ENCODE measurements around the gene TMPRSS13.

TMPRSS13 gene

DNA sequence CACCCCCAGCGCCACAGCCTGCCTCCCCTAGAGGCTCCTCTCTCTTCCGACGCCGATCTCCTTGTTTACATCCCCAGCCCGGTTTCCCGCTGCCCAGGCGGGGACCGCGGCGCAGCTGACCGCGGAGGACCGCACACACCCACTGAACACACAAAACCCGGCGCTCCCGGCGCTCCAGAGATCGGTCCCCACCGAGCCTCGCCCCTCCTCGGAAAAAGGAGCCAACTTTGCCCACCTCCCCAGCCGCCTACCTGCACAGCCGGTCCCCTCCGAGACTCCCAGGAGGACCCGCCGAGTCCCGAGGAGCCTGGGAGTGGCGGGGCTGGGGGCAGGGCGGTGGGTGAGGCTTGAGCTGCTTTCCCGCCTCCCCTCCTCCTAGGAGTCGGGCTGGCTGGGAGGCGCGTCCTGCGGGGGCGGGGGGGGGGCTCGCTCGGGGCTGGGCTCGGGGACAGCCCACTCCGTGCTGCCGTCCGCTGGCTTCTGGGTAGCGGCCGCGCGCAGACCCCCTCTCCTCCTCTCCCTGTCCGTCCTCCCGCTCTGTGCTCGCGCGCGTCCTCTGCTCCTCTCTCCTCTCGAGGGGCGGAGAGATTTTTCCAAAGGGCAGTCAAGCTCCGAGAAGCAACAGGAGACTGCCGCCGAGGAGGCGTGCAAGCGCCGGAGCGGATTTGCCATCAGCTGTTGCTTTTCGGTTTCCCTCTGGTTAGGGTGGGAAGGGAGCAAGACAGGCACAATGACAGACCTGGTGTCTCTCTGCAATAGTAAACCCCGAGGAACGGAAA lies 52.7 kb downstream of the TMPRSS13 start, which contains the start of gene FXYD6:
FXYD6 (minus strand) TSS at position 318 of the 779 bp plus-strand sequence. CDS start 33,882 bp downstream, outside the sequence.
- peak within 1 kb of the TSS; percentile 59 for H3K4me3 ChIP-seq (ENCODE audit: low read depth, low read length)
- H3K36me3 ChIP-seq (ENCODE audit: control insufficient read depth in 1 of 2, insufficient read depth in 2 of 2, low read length in 2 of 2), result no peaks in the 10 kb centered on the region
- H2BK120ac ChIP-seq (ENCODE audit: insufficient read depth, low read length, poor library complexity), result no peak within 1 kb of the TSS
- H3K27ac ChIP-seq (ENCODE audit: low read depth, low read length), result no peak within 1 kb of the TSS
- no peaks in the 10 kb centered on the region for H3K79me2 ChIP-seq (ENCODE audit: control insufficient read depth, insufficient read depth, low read length, poor library complexity)
- no peak within 1 kb of the TSS for H2BK12ac ChIP-seq (ENCODE audit: low read length)
- no peak within 1 kb of the TSS for H4K8ac ChIP-seq (ENCODE audit: low read depth, low read length)
- peaks cover 42% of the 10 kb centered on the region for H3K27me3 ChIP-seq (ENCODE audit: insufficient read depth, low read length)
- H2BK5ac ChIP-seq (ENCODE audit: low read depth, low read length, poor library complexity), result no peak within 1 kb of the TSS
- H3K4me2 ChIP-seq (ENCODE audit: low read length), result peak within 1 kb of the TSS; percentile 68
- H3K9me3 ChIP-seq (ENCODE audit: insufficient read depth, low read depth, low read length), result peaks cover 2% of the 10 kb centered on the region
- no peak within 1 kb of the TSS for H3K23ac ChIP-seq (ENCODE audit: low read length)
- H4K12ac ChIP-seq (ENCODE audit: low read depth, low read length), result no peak within 1 kb of the TSS
- no peaks in the 10 kb centered on the region for H3K79me1 ChIP-seq (ENCODE audit: low read length)
- no peak within 1 kb of the TSS for H3K4ac ChIP-seq (ENCODE audit: low read depth, low read length)
- whole genome bisulfite sequencing (ENCODE audit: extremely low coverage, insufficient coverage, insufficient read length), result no CpG with 5 or more reads among the region's 63 CpGs
- H4K91ac ChIP-seq (ENCODE audit: low read depth, low read length), result no peak within 1 kb of the TSS
- peak within 1 kb of the TSS; percentile 21 for H2AFZ ChIP-seq (ENCODE audit: insufficient read depth, low read length, poor library complexity)
- no peak within 1 kb of the TSS for H3K18ac ChIP-seq (ENCODE audit: low read length)
- no peak within 1 kb of the TSS for H3K14ac ChIP-seq (ENCODE audit: low read length)
- H3K4me1 ChIP-seq (ENCODE audit: control insufficient read depth in 1 of 2, insufficient read depth in 2 of 2, low read length in 2 of 2), result peaks cover 5 to 8% of the 10 kb centered on the region in 2 experiments
- no peak for DNase-seq
- no peak within 1 kb of the TSS for H3K9ac ChIP-seq (ENCODE audit: low read length)
- no peak within 1 kb of the TSS for H2AK5ac ChIP-seq (ENCODE audit: low read length)

DNA sequence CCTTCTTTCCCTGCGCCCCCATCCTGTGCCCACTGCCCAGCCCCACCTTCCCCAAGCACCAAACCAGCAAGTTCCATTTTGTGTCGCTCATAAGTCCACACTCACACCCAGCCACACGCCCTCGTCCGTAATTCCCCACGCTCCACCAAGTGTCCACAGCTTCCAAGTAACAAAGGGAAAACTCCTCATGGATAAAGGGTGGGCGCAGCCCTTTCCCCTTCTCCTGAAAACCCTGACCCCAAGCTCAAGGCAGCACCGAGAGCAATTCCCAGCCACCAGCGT lies 53.2 kb downstream of the TMPRSS13 start:
- Histone ChIP-seq H3K4ac (ENCODE audit: low read depth, low read length) (no peak overlapping the region), H3K36me3 (ENCODE audit: control insufficient read depth in 1 of 2, insufficient read depth in 2 of 2, low read length in 2 of 2) (no peaks in the 10 kb centered on the region), H2AFZ (ENCODE audit: insufficient read depth, low read length, poor library complexity) (no peak overlapping the region), H2BK120ac (ENCODE audit: insufficient read depth, low read length, poor library complexity) (no peak overlapping the region), H3K9me3 (ENCODE audit: insufficient read depth, low read depth, low read length) (peaks cover 2% of the 10 kb centered on the region), H3K4me3 (ENCODE audit: low read depth, low read length) (peak overlapping the region; percentile 59), H2BK12ac (ENCODE audit: low read length) (no peak overlapping the region), H3K79me2 (ENCODE audit: control insufficient read depth, insufficient read depth, low read length, poor library complexity) (no peaks in the 10 kb centered on the region), H3K18ac (ENCODE audit: low read length) (no peak overlapping the region), H3K27me3 (ENCODE audit: insufficient read depth, low read length) (peaks cover 42% of the 10 kb centered on the region), H3K14ac (ENCODE audit: low read length) (no peak overlapping the region), H3K27ac (ENCODE audit: low read depth, low read length) (no peak overlapping the region), H3K23ac (ENCODE audit: low read length) (no peak overlapping the region), H3K79me1 (ENCODE audit: low read length) (no peaks in the 10 kb centered on the region), H2AK5ac (ENCODE audit: low read length) (no peak overlapping the region), H4K91ac (ENCODE audit: low read depth, low read length) (no peak overlapping the region), H4K8ac (ENCODE audit: low read depth, low read length) (no peak overlapping the region), H4K12ac (ENCODE audit: low read depth, low read length) (no peak overlapping the region), H2BK5ac (ENCODE audit: low read depth, low read length, poor library complexity) (no peak overlapping the region), H3K4me1 (ENCODE audit: control insufficient read depth in 1 of 2, insufficient read depth in 2 of 2, low read length in 2 of 2) (peaks cover 5 to 8% of the 10 kb centered on the region in 2 experiments), H3K4me2 (ENCODE audit: low read length) (peak overlapping the region; percentile 68), H3K9ac (ENCODE audit: low read length) (no peak overlapping the region)
- no CpG with 5 or more reads among the region's 9 CpGs for WGBS (ENCODE audit: extremely low coverage, insufficient coverage, insufficient read length)
- no peak for DNase-seq

DNA sequence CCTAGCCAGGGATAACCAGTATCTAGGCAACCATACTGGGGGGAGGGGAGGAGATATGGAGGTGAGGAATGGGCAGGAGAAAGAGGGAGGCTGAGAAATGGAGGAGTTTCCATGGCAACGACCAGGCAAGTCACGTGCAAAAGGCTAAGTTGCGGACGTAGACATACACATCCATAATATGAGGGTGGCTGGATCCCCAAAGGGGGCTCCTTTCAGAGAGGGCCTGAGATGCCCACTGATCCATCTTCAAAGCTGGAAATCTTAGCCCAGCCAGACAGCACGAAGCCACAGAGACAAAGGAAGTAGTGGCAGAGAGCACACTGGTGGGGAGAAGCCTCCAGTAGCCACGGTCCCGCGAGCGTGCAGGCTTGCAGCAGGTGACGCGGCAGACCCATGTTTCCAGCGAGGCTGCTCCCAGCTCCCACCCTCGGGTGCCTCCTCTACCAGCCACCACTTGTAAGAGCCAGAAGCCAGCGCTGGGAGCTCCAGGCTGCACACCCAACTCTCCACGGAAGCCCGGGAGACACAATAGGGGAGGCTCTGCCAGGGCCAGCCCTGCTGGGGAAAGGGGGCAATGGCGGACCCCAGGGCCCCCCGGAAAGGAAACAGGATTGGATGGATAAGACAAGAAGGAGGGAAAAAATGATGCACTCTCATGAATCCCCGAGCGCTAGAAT lies 53.7 kb downstream of the TMPRSS13 start:
- Histone ChIP-seq H3K4me3 (ENCODE audit: low read depth, low read length) (no peak overlapping the region), H3K14ac (ENCODE audit: low read length) (no peak overlapping the region), H3K79me2 (ENCODE audit: control insufficient read depth, insufficient read depth, low read length, poor library complexity) (no peaks in the 10 kb centered on the region), H3K9me3 (ENCODE audit: insufficient read depth, low read depth, low read length) (peaks cover 2% of the 10 kb centered on the region), H4K8ac (ENCODE audit: low read depth, low read length) (no peak overlapping the region), H3K79me1 (ENCODE audit: low read length) (no peaks in the 10 kb centered on the region), H3K9ac (ENCODE audit: low read length) (no peak overlapping the region), H3K27ac (ENCODE audit: low read depth, low read length) (no peak overlapping the region), H4K12ac (ENCODE audit: low read depth, low read length) (no peak overlapping the region), H2BK12ac (ENCODE audit: low read length) (no peak overlapping the region), H3K18ac (ENCODE audit: low read length) (no peak overlapping the region), H3K23ac (ENCODE audit: low read length) (no peak overlapping the region), H3K36me3 (ENCODE audit: control insufficient read depth in 1 of 2, insufficient read depth in 2 of 2, low read length in 2 of 2) (no peaks in the 10 kb centered on the region), H2BK5ac (ENCODE audit: low read depth, low read length, poor library complexity) (no peak overlapping the region), H3K4me2 (ENCODE audit: low read length) (peak overlapping the region; percentile 68), H2BK120ac (ENCODE audit: insufficient read depth, low read length, poor library complexity) (no peak overlapping the region), H3K4me1 (ENCODE audit: control insufficient read depth in 1 of 2, insufficient read depth in 2 of 2, low read length in 2 of 2) (peaks cover 5 to 8% of the 10 kb centered on the region in 2 experiments), H2AFZ (ENCODE audit: insufficient read depth, low read length, poor library complexity) (no peak overlapping the region), H3K4ac (ENCODE audit: low read depth, low read length) (no peak overlapping the region), H2AK5ac (ENCODE audit: low read length) (no peak overlapping the region), H3K27me3 (ENCODE audit: insufficient read depth, low read length) (peaks cover 42% of the 10 kb centered on the region), H4K91ac (ENCODE audit: low read depth, low read length) (no peak overlapping the region)
- no CpG with 5 or more reads among the region's 20 CpGs for WGBS (ENCODE audit: extremely low coverage, insufficient coverage, insufficient read length)
- no peak for DNase-seq

DNA sequence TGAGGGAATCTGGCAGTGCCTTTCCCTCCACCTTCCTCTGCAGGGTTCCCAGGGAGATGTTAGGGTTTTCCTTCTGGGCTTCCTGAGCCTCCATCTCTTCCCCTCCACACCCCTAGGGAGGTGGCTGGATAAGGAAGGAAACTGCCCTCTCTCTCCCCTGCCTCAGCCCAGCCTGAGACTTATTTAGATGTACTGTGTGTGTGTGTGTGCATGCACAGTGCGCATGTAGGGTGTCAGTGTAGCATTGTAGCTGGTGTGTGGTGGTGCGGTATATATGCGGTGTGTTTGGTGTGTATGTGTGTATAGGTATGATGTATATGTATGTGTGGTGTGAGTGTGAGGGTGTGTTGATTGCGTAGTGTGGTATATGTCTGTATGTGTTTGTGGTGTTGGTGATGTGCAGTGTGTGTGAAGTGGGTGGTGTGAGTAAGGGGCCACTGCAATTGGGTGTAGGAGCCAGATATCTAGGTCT lies 54.3 kb downstream of the TMPRSS13 start:
- 100% methylated on average over 3 of the region's 4 CpGs for WGBS (ENCODE audit: extremely low coverage, insufficient coverage, insufficient read length)
- H2BK12ac ChIP-seq (ENCODE audit: low read length), result no peak overlapping the region
- no peak overlapping the region for H4K12ac ChIP-seq (ENCODE audit: low read depth, low read length)
- H2AK5ac ChIP-seq (ENCODE audit: low read length), result no peak overlapping the region
- no peaks in the 10 kb centered on the region for H3K79me2 ChIP-seq (ENCODE audit: control insufficient read depth, insufficient read depth, low read length, poor library complexity)
- H3K4me3 ChIP-seq (ENCODE audit: low read depth, low read length), result peak overlapping the region; percentile 13
- no peak overlapping the region for H2BK5ac ChIP-seq (ENCODE audit: low read depth, low read length, poor library complexity)
- no peak overlapping the region for H4K8ac ChIP-seq (ENCODE audit: low read depth, low read length)
- H3K14ac ChIP-seq (ENCODE audit: low read length), result no peak overlapping the region
- no peak overlapping the region for H2AFZ ChIP-seq (ENCODE audit: insufficient read depth, low read length, poor library complexity)
- no peak overlapping the region for H3K4me2 ChIP-seq (ENCODE audit: low read length)
- no peak overlapping the region for H2BK120ac ChIP-seq (ENCODE audit: insufficient read depth, low read length, poor library complexity)
- no peak overlapping the region for H3K9ac ChIP-seq (ENCODE audit: low read length)
- no peak for DNase-seq
- peaks cover 2% of the 10 kb centered on the region for H3K9me3 ChIP-seq (ENCODE audit: insufficient read depth, low read depth, low read length)
- H3K4ac ChIP-seq (ENCODE audit: low read depth, low read length), result no peak overlapping the region
- H3K36me3 ChIP-seq (ENCODE audit: control insufficient read depth in 1 of 2, insufficient read depth in 2 of 2, low read length in 2 of 2), result no peaks in the 10 kb centered on the region
- peaks cover 5 to 12% of the 10 kb centered on the region in 2 experiments for H3K4me1 ChIP-seq (ENCODE audit: control insufficient read depth in 1 of 2, insufficient read depth in 2 of 2, low read length in 2 of 2)
- no peak overlapping the region for H3K27ac ChIP-seq (ENCODE audit: low read depth, low read length)
- no peaks in the 10 kb centered on the region for H3K79me1 ChIP-seq (ENCODE audit: low read length)
- peaks cover 42% of the 10 kb centered on the region for H3K27me3 ChIP-seq (ENCODE audit: insufficient read depth, low read length)
- no peak overlapping the region for H4K91ac ChIP-seq (ENCODE audit: low read depth, low read length)
- no peak overlapping the region for H3K18ac ChIP-seq (ENCODE audit: low read length)
- no peak overlapping the region for H3K23ac ChIP-seq (ENCODE audit: low read length)

Data from trophoblast cell (in vitro differentiated cells and primary cell).